HG02759 (cell line): ENCODE measurements around the gene DCAF11.
A peak's percentile ranks its signal among the peaks of the same experiment; 100 is the strongest.

ENCODE experiments used
- ATAC-seq: cut with Tn5 transposase; IDR thresholded peaks from one replicate; pipeline ENCODE4 v1.9.1; 2021; ENCODE audit warnings: mild to moderate bottlenecking, moderate library complexity; ENCODE audit not compliant: unreplicated experiment

DCAF11 gene

GRCh38 chr14:24137529-24138395 is 23.2 kb downstream of the DCAF11 start:
- ATAC-seq: no peak

- ATAC-seq: no peak
Observed at GRCh38 chr14:24138396-24139271, 24.1 kb downstream of the DCAF11 start.

- ATAC-seq: no peak
Observed at GRCh38 chr14:24139272-24139934, 24.8 kb downstream of the DCAF11 start.

GRCh38 chr14:24141097-24141880 is 26.7 kb downstream of the DCAF11 start, which contains the start of gene EMC9:
Gene EMC9, minus strand, starts transcription at chr14:24141591. Its CDS starts 287 bp downstream, at chr14:24141304.
- ATAC-seq: peak; percentile 89

GRCh38 chr14:24143511-24143910 is 28.9 kb downstream of the DCAF11 start:
- no peak for ATAC-seq

- ATAC-seq: no peak
Observed at GRCh38 chr14:24144451-24144850, 29.9 kb downstream of the DCAF11 start.

- no peak for ATAC-seq
Observed at GRCh38 chr14:24145219-24145618, 30.6 kb downstream of the DCAF11 start.

GRCh38 chr14:24145690-24146452 is 31.3 kb downstream of the DCAF11 start:
- no peak for ATAC-seq

- ATAC-seq: peak; percentile 58
Observed at GRCh38 chr14:24146453-24146977, 31.9 kb downstream of the DCAF11 start, which contains the start of gene PSME2. Gene PSME2, minus strand, starts transcription at chr14:24146610. Its CDS starts 29 bp downstream, at chr14:24146581.

- peak; percentile 86 for ATAC-seq
Observed at GRCh38 chr14:24146978-24147760, 32.6 kb downstream of the DCAF11 start, which contains the start of gene RNF31. Gene RNF31, plus strand, starts transcription at chr14:24147498. Its CDS starts 201 bp downstream, at chr14:24147699.

GRCh38 chr14:24147761-24148428 is 33.3 kb downstream of the DCAF11 start:
- no peak for ATAC-seq

GRCh38 chr14:24149302-24149969 is 34.9 kb downstream of the DCAF11 start:
- ATAC-seq: no peak

GRCh38 chr14:24150061-24150460 is 35.5 kb downstream of the DCAF11 start:
- no peak for ATAC-seq

GRCh38 chr14:24150567-24150966 is 36.0 kb downstream of the DCAF11 start:
- no peak for ATAC-seq

- ATAC-seq: no peak
Observed at GRCh38 chr14:24150993-24151392, 36.4 kb downstream of the DCAF11 start.

GRCh38 chr14:24151404-24152080 is 37.0 kb downstream of the DCAF11 start:
- no peak for ATAC-seq

- ATAC-seq: no peak
Observed at GRCh38 chr14:24155100-24155499, 40.5 kb downstream of the DCAF11 start.
